ENCODE measurements around the gene HMG20A. TPM values are rescaled to one million over a fixed set of nuclear protein-coding genes. Genes with fewer than 3 reads are reported as not detected.

The HMG20A gene
- total and polyA plus RNA-seq, 7 donors = 9.7 to 38.3 (median 29.3) TPM

- DNase-seq (peak in 1 of 2 donors; percentile 30), ATAC-seq (no peak)
- intact Hi-C loops (cut with DNase I) = loop anchor here (5.0 kb wide), 2 partner anchors 61 to 76 kb away; no protein-coding TSS in a partner anchor
Observed at GRCh38 chr15:77421370-77421700, 647 bp downstream of the HMG20A start.

GRCh38 chr15:77425104-77425503 lies 4.4 kb downstream of the HMG20A start:
- Histone ChIP-seq H3K27ac (no peak overlapping the region), H3K27me3 (ENCODE audit: insufficient read depth in 3 of 3, low read length in 2 of 3) (no peaks in the 10 kb centered on the region), H3K4me3 (no peak overlapping the region), H3K4me1 (peaks cover 55% of the 10 kb centered on the region), H3K9me3 (no peaks in the 10 kb centered on the region), H3K36me3 (ENCODE audit: insufficient read depth in 1 of 2, low read depth in 1 of 2) (no peaks in the 10 kb centered on the region)
- WGBS, 3 donors = 74 to 89% (median 82%) methylated on average over 3 of the region's 3 CpGs
- no peak for ATAC-seq
- TF ChIP-seq, protein P1, sequence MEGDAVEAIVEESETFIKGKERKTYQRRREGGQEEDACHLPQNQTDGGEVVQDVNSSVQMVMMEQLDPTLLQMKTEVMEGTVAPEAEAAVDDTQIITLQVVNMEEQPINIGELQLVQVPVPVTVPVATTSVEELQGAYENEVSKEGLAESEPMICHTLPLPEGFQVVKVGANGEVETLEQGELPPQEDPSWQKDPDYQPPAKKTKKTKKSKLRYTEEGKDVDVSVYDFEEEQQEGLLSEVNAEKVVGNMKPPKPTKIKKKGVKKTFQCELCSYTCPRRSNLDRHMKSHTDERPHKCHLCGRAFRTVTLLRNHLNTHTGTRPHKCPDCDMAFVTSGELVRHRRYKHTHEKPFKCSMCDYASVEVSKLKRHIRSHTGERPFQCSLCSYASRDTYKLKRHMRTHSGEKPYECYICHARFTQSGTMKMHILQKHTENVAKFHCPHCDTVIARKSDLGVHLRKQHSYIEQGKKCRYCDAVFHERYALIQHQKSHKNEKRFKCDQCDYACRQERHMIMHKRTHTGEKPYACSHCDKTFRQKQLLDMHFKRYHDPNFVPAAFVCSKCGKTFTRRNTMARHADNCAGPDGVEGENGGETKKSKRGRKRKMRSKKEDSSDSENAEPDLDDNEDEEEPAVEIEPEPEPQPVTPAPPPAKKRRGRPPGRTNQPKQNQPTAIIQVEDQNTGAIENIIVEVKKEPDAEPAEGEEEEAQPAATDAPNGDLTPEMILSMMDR (IDR thresholded peaks at IDR 0.05) = no peak
- intact Hi-C loops (cut with DNase I) = no loop called here
- no peak for DNase-seq

More at GRCh38 chr15:77421370-77421700, 647 bp downstream of the HMG20A start:
- TF ChIP-seq, protein P1 (IDR thresholded peaks at IDR 0.05) = no peak
- no peaks in the 10 kb centered on the region for H3K36me3 ChIP-seq (ENCODE audit: insufficient read depth in 1 of 2, low read depth in 1 of 2)
- H3K4me3 ChIP-seq = peak overlapping the region; percentile 91
- H3K27me3 ChIP-seq (ENCODE audit: insufficient read depth in 3 of 3, low read length in 2 of 3) = no peaks in the 10 kb centered on the region
- WGBS, 3 donors = 0 to 1% (median 1%) methylated on average over 3 of the region's 3 CpGs
- H3K27ac ChIP-seq = peak overlapping the region; percentile 97
- no peaks in the 10 kb centered on the region for H3K9me3 ChIP-seq
- peaks cover 58% of the 10 kb centered on the region for H3K4me1 ChIP-seq

DNA sequence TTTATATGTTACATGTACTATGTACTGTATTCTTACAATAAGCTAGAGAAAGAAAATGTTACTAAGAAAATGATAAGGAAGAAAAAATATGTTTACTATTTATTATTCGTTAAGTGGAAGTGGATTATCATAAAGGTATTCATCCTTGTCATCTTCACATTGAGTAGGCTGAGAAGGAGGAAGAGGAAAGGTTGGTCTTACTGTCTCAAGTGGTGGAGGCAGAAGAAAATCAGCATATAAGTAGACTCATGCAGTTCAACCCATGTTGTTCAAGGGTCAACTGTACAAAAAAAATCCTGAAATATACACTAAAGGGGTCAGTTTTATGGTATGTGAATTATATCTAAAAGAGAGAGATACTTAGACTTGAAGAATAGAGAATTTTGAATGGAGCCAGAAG lies 5.7 kb downstream of the HMG20A start:
- intact Hi-C loops (cut with DNase I) = no loop called here
- H3K4me1 ChIP-seq = peaks cover 63% of the 10 kb centered on the region
- no peaks in the 10 kb centered on the region for H3K27me3 ChIP-seq (ENCODE audit: insufficient read depth in 3 of 3, low read length in 2 of 3)
- no peaks in the 10 kb centered on the region for H3K9me3 ChIP-seq
- ATAC-seq = no peak
- H3K27ac ChIP-seq = no peak overlapping the region
- no peaks in the 10 kb centered on the region for H3K36me3 ChIP-seq (ENCODE audit: insufficient read depth in 1 of 2, low read depth in 1 of 2)
- H3K4me3 ChIP-seq = no peak overlapping the region
- DNase-seq = no peak
- TF ChIP-seq, protein P1 (IDR thresholded peaks at IDR 0.05) = no peak
- 93 to 96% (median 95%) methylated on average over 1 of the region's 1 CpG for WGBS, 3 donors

DNA sequence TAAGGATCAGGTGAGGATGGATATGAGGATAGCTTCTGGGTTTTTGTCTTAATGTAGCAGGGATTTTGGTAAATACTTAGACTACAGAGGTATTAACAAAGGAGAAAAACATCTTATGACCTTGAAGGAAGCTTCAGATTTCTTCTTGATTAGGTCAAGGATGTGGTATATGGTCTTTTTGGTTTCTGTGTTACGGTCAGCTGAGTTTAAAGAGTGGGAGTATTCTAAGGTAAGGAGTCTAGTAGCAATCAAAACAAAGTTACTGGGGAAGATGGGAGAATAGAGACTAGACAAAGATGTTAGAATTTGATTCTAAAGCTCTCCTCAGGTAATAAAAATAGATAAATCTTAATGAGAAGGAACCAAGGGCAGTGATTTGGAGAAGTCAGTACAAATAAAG lies 6.2 kb downstream of the HMG20A start:
- 91 to 100% (median 100%) methylated on average over 1 of the region's 1 CpG for WGBS, 3 donors
- Histone ChIP-seq H3K36me3 (ENCODE audit: insufficient read depth in 1 of 2, low read depth in 1 of 2) (no peaks in the 10 kb centered on the region), H3K4me1 (peaks cover 58% of the 10 kb centered on the region), H3K9me3 (no peaks in the 10 kb centered on the region), H3K27me3 (ENCODE audit: insufficient read depth in 3 of 3, low read length in 2 of 3) (no peaks in the 10 kb centered on the region), H3K4me3 (no peak overlapping the region), H3K27ac (no peak overlapping the region)
- TF ChIP-seq, protein P1 (IDR thresholded peaks at IDR 0.05) = no peak
- DNase-seq = no peak
- intact Hi-C loops (cut with DNase I) = no loop called here
- ATAC-seq = no peak

DNA sequence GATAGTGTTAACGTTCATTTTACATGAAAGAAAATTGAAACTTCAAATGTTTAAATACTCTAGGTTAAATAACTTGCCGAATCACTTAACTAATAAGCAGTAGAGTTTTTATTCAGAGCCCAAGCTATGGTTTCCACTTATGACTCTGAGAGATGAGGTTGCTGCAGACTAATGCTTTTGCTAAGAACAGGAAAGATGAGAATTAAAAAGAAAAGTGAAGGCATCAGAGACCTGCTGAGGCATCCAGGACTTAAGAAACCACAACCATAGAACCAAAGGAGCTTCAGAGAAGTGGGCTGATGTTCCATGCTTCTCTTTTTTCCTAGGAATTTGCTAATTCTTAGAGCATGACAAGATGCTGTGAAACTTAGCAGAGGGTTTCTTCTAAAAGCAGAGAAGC lies 9.5 kb downstream of the HMG20A start:
- no peak for DNase-seq
- TF ChIP-seq, protein P1 (IDR thresholded peaks at IDR 0.05) = no peak
- H3K4me3 ChIP-seq = no peak overlapping the region
- H3K9me3 ChIP-seq = no peaks in the 10 kb centered on the region
- H3K36me3 ChIP-seq (ENCODE audit: insufficient read depth in 1 of 2, low read depth in 1 of 2) = no peaks in the 10 kb centered on the region
- 83 to 94% (median 87%) methylated on average over 2 of the region's 2 CpGs for WGBS, 3 donors
- H3K27ac ChIP-seq = no peak overlapping the region
- no peaks in the 10 kb centered on the region for H3K27me3 ChIP-seq (ENCODE audit: insufficient read depth in 3 of 3, low read length in 2 of 3)
- intact Hi-C loops (cut with DNase I) = no loop called here
- no peak for ATAC-seq
- H3K4me1 ChIP-seq = peaks cover 26% of the 10 kb centered on the region

All from psoas muscle (tissue), 8 donors.